GM19193 (cell line): ENCODE results near the gene PFDN4.

Experiments
- POLR2A ChIP-seq: IDR thresholded peaks from 4 replicates; pipeline ENCODE4 v1.6.1; 2011; ENCODE audit not compliant: insufficient read depth, insufficient read length; ENCODE audit errors: extremely low read depth

PFDN4 gene, protein sequence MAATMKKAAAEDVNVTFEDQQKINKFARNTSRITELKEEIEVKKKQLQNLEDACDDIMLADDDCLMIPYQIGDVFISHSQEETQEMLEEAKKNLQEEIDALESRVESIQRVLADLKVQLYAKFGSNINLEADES

GRCh38 chr20:54207743-54208547, at the start of gene PFDN4:
TSS of gene PFDN4 (plus strand) at chr20:54208087. CDS start at chr20:54208101, 14 bp downstream.
- peak; percentile 73 for TF ChIP-seq POLR2A

- no peak for TF ChIP-seq POLR2A
Measured at GRCh38 chr20:54158226-54158625, 49.7 kb upstream of the PFDN4 start.

GRCh38 chr20:54158856-54159418, 49.0 kb upstream of the PFDN4 start:
- TF ChIP-seq POLR2A, result no peak

DNA sequence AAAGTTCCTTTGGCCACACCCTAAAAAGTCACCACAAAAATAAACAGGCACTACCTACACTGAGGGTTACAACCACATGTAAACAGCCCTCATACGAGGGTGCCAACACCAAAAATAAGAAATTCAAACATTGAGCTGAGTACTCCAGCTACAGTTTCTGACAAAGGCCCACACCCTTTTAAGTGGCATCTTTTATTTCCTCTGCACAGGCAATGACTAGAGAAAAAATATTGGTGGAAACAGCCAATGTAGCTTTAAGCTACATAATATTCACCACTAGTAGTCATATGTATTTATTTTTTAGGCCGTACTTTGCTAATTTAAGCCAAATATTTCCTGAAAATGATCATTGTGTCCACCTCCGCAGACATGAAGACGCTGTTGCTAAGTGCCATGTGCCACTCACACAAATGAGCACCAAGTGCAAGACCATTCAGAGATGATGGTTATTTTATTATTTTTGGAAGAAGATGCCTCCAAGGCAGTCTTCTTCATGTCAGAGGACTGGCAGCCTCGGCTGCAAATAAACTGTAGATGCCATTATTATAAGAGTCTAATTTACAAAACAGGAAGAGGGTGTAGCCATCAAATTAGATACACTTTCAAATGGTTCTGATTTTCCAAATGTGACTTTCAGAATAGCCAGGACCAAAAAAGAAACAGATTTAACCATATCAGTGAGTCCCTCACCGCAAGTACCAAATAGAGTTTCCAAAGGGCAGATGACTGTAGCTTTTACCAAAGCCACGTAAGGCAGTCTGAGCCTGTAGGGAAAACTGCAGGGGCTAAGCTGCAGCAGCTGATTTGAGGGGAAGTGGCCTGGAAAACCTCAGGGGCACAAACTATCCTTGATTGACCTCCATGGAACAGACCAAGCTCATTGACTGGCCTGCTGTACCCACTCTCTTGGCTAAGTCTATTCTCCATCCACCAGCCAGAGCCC, 47.6 kb upstream of the PFDN4 start:
- no peak for TF ChIP-seq POLR2A

GRCh38 chr20:54161008-54161820, 46.7 kb upstream of the PFDN4 start:
- no peak for TF ChIP-seq POLR2A

- TF ChIP-seq POLR2A, result no peak
Measured at GRCh38 chr20:54161821-54162149, 46.1 kb upstream of the PFDN4 start.

DNA sequence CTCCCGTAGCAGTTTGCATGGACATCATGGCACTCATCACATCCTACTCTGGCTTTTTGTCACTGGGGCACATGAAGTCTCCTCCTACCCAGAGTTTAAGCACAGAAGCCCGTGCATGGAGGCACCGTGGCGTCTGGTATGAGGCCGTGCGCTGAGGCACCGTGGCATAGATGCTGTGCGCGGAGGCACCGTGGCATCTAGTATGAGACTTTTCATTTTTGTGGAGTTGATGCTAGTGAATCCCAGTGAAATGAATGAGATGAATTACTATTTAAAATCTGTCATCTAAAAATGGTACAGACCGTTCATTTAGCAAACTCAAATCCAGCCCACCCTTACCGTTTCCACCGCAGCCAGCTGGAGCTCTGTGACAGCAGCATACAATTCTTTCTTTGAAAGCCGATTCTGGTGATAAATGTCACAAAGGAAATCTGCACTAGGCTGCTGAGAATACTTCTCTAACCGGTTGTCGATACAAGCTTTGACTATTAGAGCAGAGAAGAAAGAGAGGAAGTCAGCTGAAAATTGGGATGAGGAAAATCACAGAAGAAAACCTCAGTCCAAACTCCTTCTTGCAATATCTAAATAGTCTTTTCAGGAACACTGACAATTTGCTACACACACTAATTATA, 45.4 kb upstream of the PFDN4 start:
- TF ChIP-seq POLR2A, result no peak

- TF ChIP-seq POLR2A, result no peak
Measured at GRCh38 chr20:54163402-54163801, 44.5 kb upstream of the PFDN4 start.

DNA sequence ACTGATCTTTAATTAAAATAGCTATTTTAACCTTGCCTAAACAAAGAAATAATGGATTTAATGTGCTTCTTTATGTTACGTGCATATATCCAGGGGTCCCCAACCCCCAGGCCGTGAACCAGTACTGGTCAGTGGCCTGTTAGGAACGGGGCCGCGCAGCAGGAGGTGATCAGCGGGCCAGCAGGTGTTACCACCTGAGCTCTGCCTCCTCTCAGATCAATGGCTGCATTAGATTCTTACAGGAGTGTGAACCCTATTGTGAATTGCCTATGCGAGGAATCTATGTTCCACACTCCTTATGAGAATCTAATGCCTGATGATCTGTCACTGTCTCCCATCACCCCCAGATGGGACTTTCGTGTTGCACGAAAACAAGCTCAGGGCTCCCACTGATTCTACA, 42.9 kb upstream of the PFDN4 start:
- TF ChIP-seq POLR2A, result no peak

- no peak for TF ChIP-seq POLR2A
Measured at GRCh38 chr20:54165803-54166202, 42.1 kb upstream of the PFDN4 start.

DNA sequence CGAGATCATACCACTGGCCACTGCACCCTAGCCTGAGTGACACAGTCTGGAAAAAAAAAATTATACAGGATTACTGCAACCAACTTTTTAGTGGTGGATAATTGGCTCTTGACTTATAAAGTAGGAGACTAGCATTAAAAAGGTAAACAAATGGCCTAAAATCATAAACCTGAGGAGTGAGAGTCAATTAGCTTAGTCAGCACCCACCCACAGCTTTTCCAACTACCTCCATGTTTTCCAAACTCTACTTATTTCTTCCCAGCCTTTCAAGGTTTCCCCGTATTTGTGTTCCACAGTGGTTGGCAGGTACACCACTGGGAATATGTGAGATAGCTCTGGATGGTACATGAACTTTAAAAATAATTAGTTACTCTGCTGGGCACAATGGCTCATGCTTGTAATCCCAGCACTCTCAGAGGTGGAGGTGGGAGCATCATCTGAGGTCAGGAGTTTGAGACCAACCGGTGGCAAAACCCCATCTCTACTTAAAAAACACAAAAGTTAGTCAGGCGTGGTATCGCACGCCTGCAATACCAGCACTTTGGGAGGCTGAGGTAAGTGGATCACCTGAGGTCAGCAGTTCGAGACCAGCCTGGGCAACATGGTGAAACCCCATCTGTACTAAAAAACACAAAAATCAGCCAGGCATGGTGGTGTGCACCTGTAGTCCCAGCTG, 40.8 kb upstream of the PFDN4 start:
- TF ChIP-seq POLR2A, result no peak

- TF ChIP-seq POLR2A, result no peak
Measured at GRCh38 chr20:54167909-54168872, 39.7 kb upstream of the PFDN4 start.
